HepG2 (cell line): ENCODE results near the gene JAZF1. TPM values are rescaled to one million over a fixed set of nuclear protein-coding genes. Genes with fewer than 3 reads are reported as not detected.

Experiments
- ATAC-seq: fragments of 200-7000 bp; cut with Tn5 transposase; 3 replicates; pipeline ENCODE4 v1.9.1; 2020; ENCODE audit warnings: mild to moderate bottlenecking, moderate library complexity
- BruUV-seq: library from RNA; stranded (reverse); fragments of 400-500 nt; replicated peaks from 2 replicates; lab custom pipeline; 2021; lab: Mats Ljungman, UMichigan
- CTCF ChIA-PET: fragments of 300-600 bp; formaldehyde crosslinking; extraction: SDS; loops from one replicate; lab custom pipeline; 2021; ENCODE audit warnings: low total read pairs, inconsistent platforms, low intra/inter-chr PET ratio; lab: Yijun Ruan, JAX
- POLR2A ChIA-PET: fragments of 350-600 bp; sonication (Branson Sonifier 250); formaldehyde crosslinking; loops from one replicate; lab custom pipeline; 2020; ENCODE audit warnings: antibody characterized with exemption, inconsistent platforms; lab: Yijun Ruan, JAX
- DNase-seq: peaks from one replicate; pipeline ENCODE4 v3.0.0-alpha.2; 2015; ENCODE audit warnings: low spot score
- FAIRE-seq: peaks from 3 replicates; lab custom pipeline; 2011; peaks lifted over from hg19 to GRCh38; lab: Jason Lieb, UNC
- H2AFZ ChIP-seq: one replicate; pipeline ENCODE4 v1.6.1; 2011; ENCODE audit warnings: low read length, inconsistent platforms
- H3K27ac ChIP-seq: fragments of 300-600 bp; 3 replicates; pipeline ENCODE4 v1.8.0; 2011; ENCODE audit warnings: mixed run types, mild to moderate bottlenecking, mixed read lengths, low read length, inconsistent platforms; ENCODE audit not compliant: insufficient read depth; ENCODE audit errors: extremely low read length
- H3K27me3 ChIP-seq, 2 experiments: fragments of 200-600 bp in 1 of 2; 2 replicates in 1 of 2; 3 replicates in 1 of 2; pipeline versions ENCODE4 v1.6.0 to v1.8.0; 2011; ENCODE audit warnings: low read length in 2 of 2, mild to moderate bottlenecking in 2 of 2, moderate library complexity in 2 of 2, inconsistent platforms in 1 of 2; ENCODE audit not compliant: insufficient read depth in 2 of 2, control insufficient read depth in 1 of 2
- H3K36me3 ChIP-seq, 2 experiments: fragments of 200-600 bp in 1 of 2; replicated peaks in 1 of 2; 2 replicates in 1 of 2; 3 replicates in 1 of 2; pipeline versions ENCODE4 v1.5.1 to v1.8.0; 2011; ENCODE audit warnings: low read length in 2 of 2, inconsistent platforms in 1 of 2; ENCODE audit not compliant: insufficient read depth in 2 of 2, control insufficient read depth in 1 of 2
- H3K4me1 ChIP-seq: 2 replicates; pipeline ENCODE4 v1.5.1; 2012; ENCODE audit warnings: low read length, inconsistent platforms; ENCODE audit not compliant: insufficient read depth
- H3K4me2 ChIP-seq: 2 replicates; pipeline ENCODE4 v1.6.0; 2011; ENCODE audit warnings: low read depth, low read length, inconsistent platforms
- H3K4me3 ChIP-seq, 3 experiments: fragments of 200-600 bp in 1 of 3; sonication (generic), shearing (Covaris generic) in 1 of 3; replicated peaks in 1 of 3; 2 replicates each; pipeline ENCODE4 v1.5.1; 2011 to 2016; ENCODE audit warnings: low read length in 3 of 3, inconsistent platforms in 2 of 3, low read depth in 2 of 3, mild to moderate bottlenecking in 2 of 3, control low read depth in 1 of 3, mixed read lengths in 1 of 3; ENCODE audit not compliant: insufficient read depth in 1 of 3
- H3K79me2 ChIP-seq: one replicate; pipeline ENCODE4 v1.6.1; 2011; ENCODE audit warnings: low read length, inconsistent platforms; ENCODE audit not compliant: insufficient read depth
- H3K9ac ChIP-seq: 2 replicates; pipeline ENCODE4 v1.6.0; 2011; ENCODE audit warnings: mild to moderate bottlenecking, low read depth, low read length, inconsistent platforms; ENCODE audit not compliant: insufficient read depth
- H3K9me3 ChIP-seq: 2 replicates; pipeline ENCODE4 v1.5.1; 2012; ENCODE audit warnings: mild to moderate bottlenecking, low read length
- H4K20me1 ChIP-seq: 2 replicates; pipeline ENCODE4 v1.6.0; 2011; ENCODE audit warnings: inconsistent platforms, mild to moderate bottlenecking, low read length, moderate library complexity; ENCODE audit not compliant: insufficient read depth
- CHD2 ChIP-seq: IDR thresholded peaks from 2 replicates; pipeline ENCODE4 v1.6.1; 2011; ENCODE audit warnings: low read depth, low read length, improper control_type of control experiment
- ESRRA ChIP-seq: sonication (generic); formaldehyde crosslinking; IDR thresholded peaks from 2 replicates; pipeline ENCODE4 v1.5.1; 2020; ENCODE audit warnings: mild to moderate bottlenecking, low read depth, missing genetic modification reagents
- KDM5B ChIP-seq: sonication (generic); formaldehyde crosslinking; IDR thresholded peaks from 2 replicates; pipeline ENCODE4 v1.4.0; 2020; ENCODE audit warnings: missing genetic modification reagents, mild to moderate bottlenecking, borderline replicate concordance
- MNT ChIP-seq: fragments of 450-650 bp; IDR thresholded peaks from 2 replicates; pipeline ENCODE4 v1.6.1; 2016
- NFKBIZ ChIP-seq: IDR thresholded peaks from 2 replicates; pipeline ENCODE4 v1.6.1; 2018; ENCODE audit warnings: missing genetic modification reagents, missing compliant biosample characterization
- ZBTB7A ChIP-seq: sonication (generic); formaldehyde crosslinking; IDR thresholded peaks from 2 replicates; pipeline ENCODE4 v1.8.0; 2022; ENCODE audit warnings: mild to moderate bottlenecking, missing genetic modification reagents
- ZNF609 ChIP-seq: sonication (generic); formaldehyde crosslinking; IDR thresholded peaks from 2 replicates; pipeline ENCODE4 v1.4.0; 2020; ENCODE audit warnings: mild to moderate bottlenecking, missing genetic modification reagents, borderline replicate concordance
- ZNF775 ChIP-seq: sonication (generic); formaldehyde crosslinking; IDR thresholded peaks from 2 replicates; pipeline ENCODE4 v1.4.0; 2020; ENCODE audit warnings: missing genetic modification reagents, mild to moderate bottlenecking, moderate library complexity, borderline replicate concordance
- WGBS: methylation state at CpG from one replicate; pipeline ENCODE4 v1.1.6; 2017; ENCODE audit warnings: low lambda C conversion rate; 5-methylcytosine and 5-hydroxymethylcytosine counted together
- in situ Hi-C: cut with HindIII; loops from 2 replicates; pipeline ENCODE4 v1.10.0; 2017; ENCODE audit warnings: low pct_unique_long_range_greater_than_20kb; ENCODE audit not compliant: extremely low pct_ligation_motif_present
- intact Hi-C: fragments of 100-400 bp; cut with micrococcal nuclease; formaldehyde crosslinking; loops from one replicate; pipeline ENCODE4 v1.10.0; 2022; ENCODE audit not compliant: unreplicated experiment
- polyA plus RNA-seq, 8 experiments: library from polyadenylated mRNA; depleted of rRNA in 3 of 8; stranded (reverse) in 7 of 8; unstranded in 1 of 8; fragments of >200 nt; fragmentation: Illumina TruSeq in 4 of 8; extraction: Trizol in 4 of 8; gene quantifications; 2 replicates each; pipeline versions ENCODE4 v1.2.1 to v1.2.3, GENCODE V29; 2011 to 2016; ENCODE audit warnings: low read depth in 4 of 8, missing spikeins in 1 of 8, mixed read lengths in 1 of 8; ENCODE audit not compliant: insufficient read depth in 1 of 8
- total RNA-seq, 5 experiments: library from RNA; depleted of rRNA; stranded (reverse); fragments of >200 nt; fragmentation: Illumina TruSeq; extraction: Trizol; gene quantifications; 2 replicates each; pipeline ENCODE4 v1.2.3, GENCODE V29; 2016; ENCODE audit warnings: low read depth in 1 of 5

Gene JAZF1
- total and polyA plus RNA-seq, 2 of the 13 experiments (the other 11 are each of a cell fraction or from before 2014, with no cell fraction given): not detected

- no peak for ATAC-seq
- CTCF ChIA-PET: no interaction called here
- intact Hi-C loops: no loop called here
- Histone ChIP-seq H3K27ac (no peak overlapping the region), H3K27me3 (peaks cover 0 to 6% of the 10 kb centered on the region in 2 experiments; a peak in 1 of 5 replicates), H3K9ac (no peak overlapping the region), H3K4me3 (no peak overlapping the region), H3K4me1 (no peaks in the 10 kb centered on the region), H3K79me2 (no peaks in the 10 kb centered on the region), H4K20me1 (no peaks in the 10 kb centered on the region), H3K9me3 (no peaks in the 10 kb centered on the region), H3K4me2 (no peak overlapping the region), H2AFZ (no peak overlapping the region), H3K36me3 (no peaks in the 10 kb centered on the region)
- DNase-seq: no peak
- TF ChIP-seq NFKBIZ (CRISPR knock-in tag) (no peak), KDM5B (CRISPR knock-in tag) (no peak), CHD2 (no peak), MNT (no peak), ESRRA (CRISPR knock-in tag) (no peak)
- BruUV-seq: no TSS peak
- in situ Hi-C loops: no loop called here
- no peak for FAIRE-seq
- POLR2A ChIA-PET: no interaction called here
- 31% methylated on average over 4 of the region's 4 CpGs for WGBS
Observed at GRCh38 chr7:28125431-28126409, 54.9 kb downstream of the JAZF1 start.

- FAIRE-seq (no peak), DNase-seq (no peak), ATAC-seq (no peak)
- 44% methylated on average over 2 of the region's 2 CpGs for WGBS
- Histone ChIP-seq H3K27me3 (peaks cover 0 to 6% of the 10 kb centered on the region in 2 experiments; a peak in 1 of 5 replicates), H3K79me2 (no peaks in the 10 kb centered on the region), H3K27ac (no peak overlapping the region), H2AFZ (no peak overlapping the region), H3K36me3 (no peaks in the 10 kb centered on the region), H3K9me3 (no peaks in the 10 kb centered on the region), H4K20me1 (no peaks in the 10 kb centered on the region), H3K9ac (no peak overlapping the region), H3K4me2 (no peak overlapping the region), H3K4me3 (no peak overlapping the region), H3K4me1 (no peaks in the 10 kb centered on the region)
- BruUV-seq: no TSS peak
- CTCF ChIA-PET: no interaction called here
- in situ Hi-C loops: no loop called here
- POLR2A ChIA-PET: no interaction called here
- intact Hi-C loops: no loop called here
- TF ChIP-seq ZBTB7A: no peak
- no peak for TF ChIP-seq ZNF609 (CRISPR knock-in tag)
- TF ChIP-seq ZNF775 (CRISPR knock-in tag): no peak
- TF ChIP-seq MNT: no peak
Observed at GRCh38 chr7:28124413-28124812, 56.2 kb downstream of the JAZF1 start.
